T47D (cell line): ENCODE measurements around the gene MGME1.

ENCODE experiments used
- DNase-seq, 2 experiments: peaks; one replicate each; pipeline versions ENCODE4 v3.0.0 to v3.0.0-alpha.2; 2011 to 2012; ENCODE audit warnings: low read depth in 1 of 2, low spot score in 1 of 2
- JUND ChIP-seq: IDR thresholded peaks from 2 replicates; pipeline ENCODE4 v1.6.1; 2012; ENCODE audit warnings: low read depth
- in situ Hi-C: cut with HindIII; loops from 2 replicates; pipeline ENCODE4 v1.10.0; 2016; ENCODE audit warnings: low sequenced_read_pairs, low pct_unique_long_range_greater_than_20kb

The MGME1 gene, protein sequence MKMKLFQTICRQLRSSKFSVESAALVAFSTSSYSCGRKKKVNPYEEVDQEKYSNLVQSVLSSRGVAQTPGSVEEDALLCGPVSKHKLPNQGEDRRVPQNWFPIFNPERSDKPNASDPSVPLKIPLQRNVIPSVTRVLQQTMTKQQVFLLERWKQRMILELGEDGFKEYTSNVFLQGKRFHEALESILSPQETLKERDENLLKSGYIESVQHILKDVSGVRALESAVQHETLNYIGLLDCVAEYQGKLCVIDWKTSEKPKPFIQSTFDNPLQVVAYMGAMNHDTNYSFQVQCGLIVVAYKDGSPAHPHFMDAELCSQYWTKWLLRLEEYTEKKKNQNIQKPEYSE

DNA sequence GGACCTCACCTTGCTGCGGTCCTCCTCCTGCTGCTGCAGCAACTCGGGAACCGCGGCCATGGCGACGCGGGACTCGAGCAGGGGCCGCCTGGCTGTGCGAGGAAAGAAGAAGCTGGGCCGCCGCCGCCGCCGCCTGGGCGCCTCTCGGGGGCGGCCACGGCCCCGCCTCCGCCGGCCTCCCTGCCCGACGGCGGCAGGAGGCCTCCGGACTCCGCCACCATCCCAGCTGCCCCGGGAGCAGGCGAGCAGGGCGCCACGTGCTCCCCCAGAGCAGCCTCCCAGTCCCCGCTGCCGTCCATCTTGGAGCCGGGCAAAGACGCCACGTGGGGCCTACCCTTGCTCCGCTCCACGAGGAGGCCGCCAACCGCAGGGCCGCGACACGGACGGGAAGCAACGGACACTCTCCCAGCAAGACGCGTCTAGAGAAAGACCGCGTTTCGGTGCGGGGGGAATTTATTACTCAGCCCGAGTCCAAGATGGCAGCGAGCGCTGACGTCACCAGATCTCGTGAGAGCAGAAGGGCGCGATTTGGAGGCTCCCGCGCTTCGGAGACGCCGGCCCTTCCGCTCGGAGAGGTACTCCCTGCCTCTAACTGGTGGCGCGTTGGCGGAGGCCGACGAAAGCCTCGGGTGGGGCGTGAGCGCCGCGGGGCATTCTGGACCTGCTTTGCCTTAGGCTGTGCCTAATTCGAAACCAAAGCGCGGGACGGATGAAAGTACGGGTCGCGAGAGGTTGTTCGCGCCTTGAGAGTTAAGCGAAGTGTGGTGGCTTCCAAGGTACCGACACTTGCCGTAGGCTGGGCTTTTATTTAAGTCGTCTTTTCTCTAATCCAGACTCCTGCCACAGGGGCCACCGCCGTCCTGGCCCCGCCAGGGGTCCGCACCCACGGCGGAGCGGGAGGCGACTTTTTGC is at the start of gene MGME1, which contains the start of gene SNX5:
Gene MGME1, plus strand, starts transcription at position 653 of the 912 bp plus-strand sequence. CDS start 842 bp downstream, outside the sequence.
Gene SNX5, minus strand, starts transcription at position 429 of the 912 bp plus-strand sequence. Its CDS starts 369 bp downstream, at position 60.
- TF ChIP-seq JUND = no peak
- in situ Hi-C loops = no loop called here
- peak; percentile 85 to 98 for DNase-seq

DNA sequence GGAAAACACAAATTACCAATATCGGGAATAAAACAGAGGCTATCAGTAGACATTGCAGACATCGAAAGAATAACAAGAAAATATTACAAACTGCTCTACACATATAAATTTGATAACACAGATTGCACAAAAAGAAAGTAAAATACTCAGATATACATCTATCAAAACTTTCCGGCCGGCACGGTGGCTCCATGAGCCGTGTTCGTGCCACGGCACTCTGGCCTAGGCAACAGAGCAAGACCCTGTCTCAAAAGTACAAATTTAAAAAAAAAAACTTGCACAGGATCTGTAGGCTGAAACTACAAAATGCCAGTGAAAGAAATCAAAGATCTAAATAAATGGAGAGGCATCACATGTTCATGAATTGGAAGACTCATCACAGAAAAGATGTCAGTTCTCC is 49.7 kb upstream of the MGME1 start:
- no peak for DNase-seq
- in situ Hi-C loops = no loop called here

DNA sequence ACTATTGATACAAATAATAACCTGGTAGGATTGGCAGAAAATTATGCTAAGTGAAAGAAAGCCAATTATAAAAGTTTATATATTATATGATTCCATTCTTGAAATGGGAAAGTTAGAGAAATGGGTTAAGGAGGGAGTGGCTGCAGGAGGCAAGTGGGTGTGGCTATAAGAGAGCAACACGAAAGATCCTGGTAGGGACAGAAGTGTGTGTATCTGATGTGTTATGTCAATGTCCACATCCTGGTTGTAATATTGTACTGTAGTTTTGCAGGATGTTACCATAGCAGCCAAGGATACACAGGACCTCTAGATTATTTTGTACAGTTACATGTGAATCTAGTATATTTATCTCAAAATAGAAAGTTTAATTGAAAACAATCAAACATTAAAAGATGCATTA is 47.0 kb upstream of the MGME1 start:
- in situ Hi-C loops = no loop called here
- TF ChIP-seq JUND = no peak
- DNase-seq = peak in 1 of 2 experiments; percentile 37

More for the DNA sequence above, 49.7 kb upstream of the MGME1 start:
- TF ChIP-seq JUND = no peak

DNA sequence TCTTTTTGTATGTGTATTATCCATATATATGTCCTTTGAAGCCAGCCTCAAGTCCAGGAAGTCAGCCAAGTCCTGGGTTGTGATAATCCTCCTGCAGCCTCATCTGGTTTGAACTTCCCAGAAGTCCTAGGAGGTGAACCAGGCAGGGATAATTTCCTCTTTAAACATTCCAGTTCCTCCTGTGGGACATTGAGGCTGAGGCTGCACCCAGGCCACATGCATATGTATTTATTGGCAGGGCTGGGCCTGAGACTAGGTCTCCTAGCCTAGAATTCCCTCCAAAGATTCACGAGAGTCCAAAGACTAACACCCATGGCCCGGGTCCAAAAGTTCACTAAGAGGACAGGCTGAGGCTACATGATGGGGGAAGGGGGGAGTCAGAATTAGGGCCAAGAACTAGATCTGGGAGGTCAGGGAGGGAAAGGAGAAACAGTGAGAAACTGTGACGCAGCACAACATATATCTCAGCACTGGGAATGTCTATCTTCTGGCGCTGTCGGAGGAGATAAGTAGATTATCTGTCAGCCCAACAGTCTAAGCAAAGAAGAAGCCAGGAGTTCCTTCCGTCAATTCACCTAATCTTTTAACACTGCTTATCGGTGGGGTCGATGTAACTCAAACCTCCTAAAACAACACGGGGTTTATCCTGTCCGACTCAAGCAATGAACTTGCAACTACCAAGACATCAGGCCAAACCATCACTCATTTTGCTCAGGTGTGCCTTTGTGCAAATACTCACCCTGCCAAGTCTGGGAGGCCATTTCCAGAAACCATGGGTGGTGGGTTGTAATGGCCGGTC is 43.5 kb upstream of the MGME1 start:
- in situ Hi-C loops = no loop called here
- no peak for DNase-seq
- TF ChIP-seq JUND = no peak

- in situ Hi-C loops = no loop called here
- DNase-seq = no peak
- no peak for TF ChIP-seq JUND
These were observed 42.9 kb upstream of the MGME1 start for GRCh38 chr20:17925940-17926300.

GRCh38 chr20:17928211-17928611 is 40.6 kb upstream of the MGME1 start:
- TF ChIP-seq JUND = no peak
- in situ Hi-C loops = no loop called here

GRCh38 chr20:17928633-17929311 is 40.0 kb upstream of the MGME1 start:
- DNase-seq = peak in 1 of 2 experiments; percentile 54
- no peak for TF ChIP-seq JUND
- in situ Hi-C loops = no loop called here

More at GRCh38 chr20:17928211-17928611, 40.6 kb upstream of the MGME1 start:
- DNase-seq = no peak

DNA sequence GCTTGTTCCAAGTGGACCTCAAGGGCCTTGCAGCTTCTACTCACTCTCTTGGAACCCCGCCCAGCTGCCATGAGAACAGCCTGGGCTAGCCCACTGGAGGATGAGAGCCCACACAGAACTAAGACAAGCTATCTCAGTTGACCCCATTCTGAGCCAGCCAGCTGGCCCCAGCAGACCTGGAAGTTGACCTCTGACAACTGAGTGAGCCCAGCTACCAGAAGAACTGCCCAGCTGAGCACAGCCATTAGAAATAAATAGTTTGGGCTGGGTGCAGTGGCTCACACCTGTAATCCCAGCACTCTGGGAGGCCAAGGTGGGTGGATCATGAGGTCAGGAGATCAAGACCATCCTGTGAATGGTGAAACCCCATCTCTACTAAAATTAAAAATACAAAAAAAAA is 37.3 kb upstream of the MGME1 start:
- in situ Hi-C loops = no loop called here

GRCh38 chr20:17932396-17932795 is 36.4 kb upstream of the MGME1 start:
- DNase-seq = no peak
- in situ Hi-C loops = no loop called here
- no peak for TF ChIP-seq JUND

More for the DNA sequence above, 37.3 kb upstream of the MGME1 start:
- TF ChIP-seq JUND = no peak
- DNase-seq = no peak

DNA sequence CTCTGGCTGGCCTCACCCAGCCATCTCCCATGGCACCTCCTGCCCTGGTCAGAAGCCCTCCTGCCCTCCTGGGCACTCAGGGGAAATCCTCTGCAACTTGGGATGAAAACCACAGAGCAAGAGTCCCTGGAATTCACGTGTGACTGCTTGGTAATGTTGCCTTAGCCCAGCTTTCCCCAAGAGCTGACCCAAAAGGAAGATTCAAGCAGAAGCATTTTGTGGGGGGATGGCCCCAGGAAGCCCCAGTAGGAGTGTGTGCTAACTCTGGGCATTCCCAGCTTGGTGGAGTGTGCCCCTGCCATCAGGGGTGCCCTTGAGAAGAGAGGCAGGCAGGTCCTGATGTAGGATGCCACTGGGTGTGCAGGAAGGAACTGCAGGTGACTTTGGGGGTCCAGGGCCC is 35.7 kb upstream of the MGME1 start:
- in situ Hi-C loops = no loop called here
- no peak for DNase-seq
- TF ChIP-seq JUND = no peak

DNA sequence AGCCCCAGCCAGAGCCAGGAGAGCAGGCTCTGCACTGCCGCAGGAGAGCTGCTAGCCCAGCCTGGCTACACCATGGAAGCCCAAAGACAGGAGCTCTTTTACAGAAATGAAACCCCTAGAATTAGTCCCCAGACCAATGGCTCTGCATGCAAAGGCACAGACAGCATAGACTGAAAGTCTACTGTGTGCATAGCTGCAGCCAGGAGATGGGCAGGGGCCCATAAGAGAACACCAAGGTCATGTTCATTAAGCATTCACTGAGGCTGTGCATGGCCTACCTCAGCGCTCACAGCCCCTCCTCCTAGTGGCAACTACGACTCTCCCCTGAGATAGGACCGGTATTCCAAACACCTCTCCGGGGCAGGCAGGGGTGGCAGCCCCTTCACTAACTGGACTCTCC is 35.1 kb upstream of the MGME1 start:
- no peak for DNase-seq
- TF ChIP-seq JUND = no peak
- in situ Hi-C loops = no loop called here

GRCh38 chr20:17934141-17934862 is 34.5 kb upstream of the MGME1 start:
- no peak for TF ChIP-seq JUND
- in situ Hi-C loops = no loop called here
- no peak for DNase-seq
